H1 (cell line): ENCODE measurements around the gene CSNK1A1.

ENCODE experiments used
- EP300 ChIP-seq, 2 experiments: IDR thresholded peaks; 1 replicate in 1 of 2; 2 replicates in 1 of 2; pipeline ENCODE4 v1.6.1; 2011 to 2012; ENCODE audit warnings: low read depth in 2 of 2, low read length in 2 of 2, mild to moderate bottlenecking in 2 of 2, borderline replicate concordance in 1 of 2, inconsistent platforms in 1 of 2, moderate library complexity in 1 of 2
- EZH2 ChIP-seq: fragments of 200-600 bp; sonication (generic); IDR thresholded peaks from 2 replicates; pipeline ENCODE4 v1.7.1; 2012; ENCODE audit warnings: low read depth, mild to moderate bottlenecking, moderate library complexity, low read length, inconsistent platforms; ENCODE audit not compliant: severe bottlenecking
- NRF1 ChIP-seq: IDR thresholded peaks from 2 replicates; pipeline ENCODE4 v1.6.1; 2011; ENCODE audit warnings: mild to moderate bottlenecking, low read depth, low read length, improper control_type of control experiment
- TBP ChIP-seq: IDR thresholded peaks from 2 replicates; pipeline ENCODE4 v1.6.1; 2011; ENCODE audit warnings: low read depth, low read length, improper control_type of control experiment
- TF ChIP-seq, protein P1 (sequence below), 3 experiments: IDR thresholded peaks; 1 replicate in 2 of 3; 2 replicates in 1 of 3; pipeline versions ENCODE4 v1.5.1 to v1.6.1; 2011; ENCODE audit warnings: low read length in 3 of 3, mild to moderate bottlenecking in 3 of 3, inconsistent platforms in 2 of 3, low read depth in 1 of 3, moderate library complexity in 1 of 3; ENCODE audit not compliant: insufficient read depth in 1 of 3; ENCODE audit errors: control extremely low read depth in 1 of 3

DNA sequence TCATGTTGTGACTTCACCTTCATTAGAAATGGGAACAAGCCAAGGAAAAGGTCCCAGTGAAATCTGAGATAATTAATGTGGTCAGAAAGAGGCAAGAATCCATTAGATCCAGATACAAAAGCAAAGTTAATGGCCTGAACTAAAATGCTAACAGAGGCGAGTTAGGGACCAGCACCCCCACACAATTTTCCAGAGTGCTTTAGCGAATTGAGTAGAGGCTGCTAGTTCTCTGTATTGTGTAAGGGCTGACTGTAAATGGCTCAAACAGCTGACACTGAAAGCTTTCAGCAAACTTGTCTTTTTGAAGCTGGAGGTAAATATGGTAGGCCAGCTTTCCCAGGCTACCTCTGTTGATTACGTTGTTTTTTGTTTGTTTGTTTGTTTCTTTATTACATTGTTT, 75.5 kb downstream of the CSNK1A1 start:
- TF ChIP-seq EZH2, result no peak
- TF ChIP-seq NRF1, result no peak
- TF ChIP-seq, protein P1, sequence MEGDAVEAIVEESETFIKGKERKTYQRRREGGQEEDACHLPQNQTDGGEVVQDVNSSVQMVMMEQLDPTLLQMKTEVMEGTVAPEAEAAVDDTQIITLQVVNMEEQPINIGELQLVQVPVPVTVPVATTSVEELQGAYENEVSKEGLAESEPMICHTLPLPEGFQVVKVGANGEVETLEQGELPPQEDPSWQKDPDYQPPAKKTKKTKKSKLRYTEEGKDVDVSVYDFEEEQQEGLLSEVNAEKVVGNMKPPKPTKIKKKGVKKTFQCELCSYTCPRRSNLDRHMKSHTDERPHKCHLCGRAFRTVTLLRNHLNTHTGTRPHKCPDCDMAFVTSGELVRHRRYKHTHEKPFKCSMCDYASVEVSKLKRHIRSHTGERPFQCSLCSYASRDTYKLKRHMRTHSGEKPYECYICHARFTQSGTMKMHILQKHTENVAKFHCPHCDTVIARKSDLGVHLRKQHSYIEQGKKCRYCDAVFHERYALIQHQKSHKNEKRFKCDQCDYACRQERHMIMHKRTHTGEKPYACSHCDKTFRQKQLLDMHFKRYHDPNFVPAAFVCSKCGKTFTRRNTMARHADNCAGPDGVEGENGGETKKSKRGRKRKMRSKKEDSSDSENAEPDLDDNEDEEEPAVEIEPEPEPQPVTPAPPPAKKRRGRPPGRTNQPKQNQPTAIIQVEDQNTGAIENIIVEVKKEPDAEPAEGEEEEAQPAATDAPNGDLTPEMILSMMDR (IDR thresholded peaks at IDR 0.05; ENCODE audit: control extremely low read depth in 1 of 3, insufficient read depth in 1 of 3, low read depth in 1 of 3, low read length in 3 of 3), result no peak
- no peak for TF ChIP-seq TBP
- TF ChIP-seq EP300 (IDR thresholded peaks at IDR 0.05; ENCODE audit: borderline replicate concordance in 1 of 2, low read depth in 2 of 2, low read length in 2 of 2), result no peak
